ENCODE results near the gene ORM1.

GRCh38 chr9:114312513-114312875 lies 10.4 kb upstream of the ORM1 start:
- no peak for TF ChIP-seq CTCF (IDR thresholded peaks at IDR 0.05 in 8 of 11, conservative IDR thresholded peaks at IDR 0.05 in 3 of 11)
- no peak for TF ChIP-seq POLR2AphosphoS5 (IDR thresholded peaks at IDR 0.05)
